Nucleus accumbens (tissue), 56 donors: ENCODE measurements around the gene HAPLN1.

ENCODE experiments used
- DNase-seq, 56 donors: peaks; one replicate each; lab custom pipeline; 2025; lab: John Stamatoyannopoulos, UW

Gene HAPLN1

GRCh38 chr5:83653669-83654068 is 67.0 kb downstream of the HAPLN1 start:
- no peak for DNase-seq

- no peak for DNase-seq
Observed at GRCh38 chr5:83645936-83646335, 74.7 kb downstream of the HAPLN1 start.

- no peak for DNase-seq
Observed at GRCh38 chr5:83644301-83644700, 76.4 kb downstream of the HAPLN1 start.

GRCh38 chr5:83641946-83642345 is 78.7 kb downstream of the HAPLN1 start:
- DNase-seq = no peak

GRCh38 chr5:83639911-83640310 is 80.7 kb downstream of the HAPLN1 start:
- DNase-seq = no peak

- no peak for DNase-seq
Observed at GRCh38 chr5:83636156-83636555, 84.5 kb downstream of the HAPLN1 start.

- DNase-seq = no peak
Observed at GRCh38 chr5:83633285-83633684, 87.4 kb downstream of the HAPLN1 start.

- DNase-seq = no peak
Observed at GRCh38 chr5:83632874-83633273, 87.8 kb downstream of the HAPLN1 start.

- no peak for DNase-seq
Observed at GRCh38 chr5:83628360-83628759, 92.3 kb downstream of the HAPLN1 start.

- DNase-seq = no peak
Observed at GRCh38 chr5:83614841-83615240, 105.8 kb downstream of the HAPLN1 start.

- DNase-seq = peak in 42 of 56 donors; percentile 1 to 78 (median 16)
Observed at GRCh38 chr5:83608122-83608521, 112.5 kb downstream of the HAPLN1 start.

- DNase-seq = no peak
Observed at GRCh38 chr5:83595217-83595616, 125.4 kb downstream of the HAPLN1 start.

GRCh38 chr5:83590966-83591365 is 129.7 kb downstream of the HAPLN1 start:
- DNase-seq = no peak

GRCh38 chr5:83589786-83590185 is 130.9 kb downstream of the HAPLN1 start:
- DNase-seq = no peak
